Uterus (tissue), 2 donors: Measurements from ENCODE around the gene DDX39A.

Source experiments
- POLR2A ChIP-seq, 2 donors: fragments of 450-650 bp; IDR thresholded peaks; one replicate each; pipeline ENCODE4 v1.6.1; 2016; ENCODE audit warnings: antibody characterized with exemption in 2 of 2, mild to moderate bottlenecking in 1 of 2, moderate library complexity in 1 of 2
- TF ChIP-seq, protein P1 (sequence below), 4 experiments: fragments of 200-600 bp in 2 of 4; fragments of 450-650 bp in 2 of 4; sonication (generic) in 2 of 4; IDR thresholded peaks; one replicate each; pipeline ENCODE4 v1.5.1; 2016 to 2019; ENCODE audit warnings: antibody characterized with exemption in 4 of 4, mild to moderate bottlenecking in 2 of 4, moderate library complexity in 1 of 4

DNA sequence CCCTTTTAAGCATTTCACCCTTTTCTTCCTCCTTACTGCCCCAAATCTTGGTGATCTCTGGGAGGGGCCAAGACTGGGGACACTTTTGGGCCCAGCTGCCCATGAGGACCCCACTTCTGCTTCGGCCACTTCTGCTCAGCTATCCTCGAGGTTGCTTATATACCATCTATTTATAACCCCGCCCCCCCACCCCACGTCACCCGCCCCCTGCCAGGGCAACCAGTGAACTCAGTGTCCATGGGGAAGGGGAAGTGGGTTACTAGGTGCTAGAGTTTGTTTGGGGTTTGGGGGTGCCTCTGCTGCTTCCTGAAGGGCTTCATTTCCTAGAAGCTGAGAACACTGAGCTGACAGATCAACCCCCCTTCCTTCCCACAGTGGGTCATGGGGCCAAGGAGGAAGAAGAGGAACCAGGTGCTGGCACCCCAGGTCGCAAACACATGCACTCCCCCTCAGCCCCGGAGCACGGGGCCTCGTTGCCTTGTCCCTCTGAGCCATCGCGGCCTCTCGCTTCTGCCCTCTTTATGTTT is 44.0 kb downstream of the DDX39A start:
- TF ChIP-seq, protein P1, sequence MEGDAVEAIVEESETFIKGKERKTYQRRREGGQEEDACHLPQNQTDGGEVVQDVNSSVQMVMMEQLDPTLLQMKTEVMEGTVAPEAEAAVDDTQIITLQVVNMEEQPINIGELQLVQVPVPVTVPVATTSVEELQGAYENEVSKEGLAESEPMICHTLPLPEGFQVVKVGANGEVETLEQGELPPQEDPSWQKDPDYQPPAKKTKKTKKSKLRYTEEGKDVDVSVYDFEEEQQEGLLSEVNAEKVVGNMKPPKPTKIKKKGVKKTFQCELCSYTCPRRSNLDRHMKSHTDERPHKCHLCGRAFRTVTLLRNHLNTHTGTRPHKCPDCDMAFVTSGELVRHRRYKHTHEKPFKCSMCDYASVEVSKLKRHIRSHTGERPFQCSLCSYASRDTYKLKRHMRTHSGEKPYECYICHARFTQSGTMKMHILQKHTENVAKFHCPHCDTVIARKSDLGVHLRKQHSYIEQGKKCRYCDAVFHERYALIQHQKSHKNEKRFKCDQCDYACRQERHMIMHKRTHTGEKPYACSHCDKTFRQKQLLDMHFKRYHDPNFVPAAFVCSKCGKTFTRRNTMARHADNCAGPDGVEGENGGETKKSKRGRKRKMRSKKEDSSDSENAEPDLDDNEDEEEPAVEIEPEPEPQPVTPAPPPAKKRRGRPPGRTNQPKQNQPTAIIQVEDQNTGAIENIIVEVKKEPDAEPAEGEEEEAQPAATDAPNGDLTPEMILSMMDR (IDR thresholded peaks at IDR 0.05) = no peak
- TF ChIP-seq POLR2A (IDR thresholded peaks at IDR 0.05) = no peak
